HG03103 (cell line): ENCODE measurements around the gene PHYHIPL.
"Not testable (repeated sequence)": the region's sequence is repeated elsewhere in the genome, so short reads cannot be mapped to it uniquely, and the experiment has no call there.

Experiments used
- ATAC-seq: cut with Tn5 transposase; IDR thresholded peaks from one replicate; pipeline ENCODE4 v1.9.1; 2021; ENCODE audit warnings: low read depth; ENCODE audit not compliant: unreplicated experiment

Gene PHYHIPL

GRCh38 chr10:59181668-59182067, 5.2 kb downstream of the PHYHIPL start:
- ATAC-seq: peak; percentile 76

DNA sequence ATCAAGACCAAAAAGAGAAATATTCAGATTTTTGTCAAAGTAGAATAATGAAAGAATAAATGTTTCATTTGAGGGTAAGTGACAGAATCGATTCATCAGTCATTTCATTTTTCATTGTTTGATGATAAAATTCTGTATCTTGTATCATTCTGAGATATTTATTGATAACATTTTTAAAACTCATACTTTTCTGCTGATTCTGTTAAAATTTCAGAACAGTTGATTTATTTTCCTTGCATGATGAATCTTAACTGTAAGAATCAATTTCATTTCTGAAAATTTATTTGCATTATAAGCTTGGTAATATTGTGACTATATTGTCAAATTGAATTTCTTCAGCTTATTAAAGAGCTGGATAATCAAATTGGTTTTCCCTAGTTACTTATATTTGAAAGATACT, 13.9 kb downstream of the PHYHIPL start:
- ATAC-seq: no peak

GRCh38 chr10:59206204-59206720, 29.8 kb downstream of the PHYHIPL start:
- no peak for ATAC-seq

DNA sequence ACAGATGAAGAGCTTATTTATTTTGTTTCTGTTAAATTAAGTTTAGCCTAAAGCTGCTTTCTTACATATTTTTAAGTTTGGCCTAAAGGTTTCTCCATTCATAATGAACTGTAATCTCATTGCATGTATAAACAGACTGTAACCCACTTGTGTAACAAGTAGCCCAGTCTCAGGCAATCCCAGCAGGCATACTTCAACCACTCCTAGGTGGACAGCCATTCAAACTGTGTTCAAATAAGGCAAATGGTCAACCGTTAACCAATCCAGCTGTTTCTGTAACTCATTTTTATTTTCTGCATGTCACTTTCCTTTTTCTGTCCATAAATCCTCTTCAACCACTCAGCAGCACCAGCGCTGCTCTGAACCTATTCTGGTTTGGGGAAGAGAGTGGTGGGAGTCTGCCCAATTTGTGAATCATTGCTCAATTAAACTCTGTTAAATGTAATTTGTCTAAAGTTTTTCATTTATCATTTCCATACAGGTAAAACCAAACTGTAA, 35.9 kb downstream of the PHYHIPL start:
- ATAC-seq: no peak

- ATAC-seq: no peak
Measured at GRCh38 chr10:59214160-59214559, 37.7 kb downstream of the PHYHIPL start.

GRCh38 chr10:59216178-59216869, 39.9 kb downstream of the PHYHIPL start:
- ATAC-seq: no peak

- ATAC-seq: no peak
Measured at GRCh38 chr10:59222788-59223187, 46.3 kb downstream of the PHYHIPL start.

DNA sequence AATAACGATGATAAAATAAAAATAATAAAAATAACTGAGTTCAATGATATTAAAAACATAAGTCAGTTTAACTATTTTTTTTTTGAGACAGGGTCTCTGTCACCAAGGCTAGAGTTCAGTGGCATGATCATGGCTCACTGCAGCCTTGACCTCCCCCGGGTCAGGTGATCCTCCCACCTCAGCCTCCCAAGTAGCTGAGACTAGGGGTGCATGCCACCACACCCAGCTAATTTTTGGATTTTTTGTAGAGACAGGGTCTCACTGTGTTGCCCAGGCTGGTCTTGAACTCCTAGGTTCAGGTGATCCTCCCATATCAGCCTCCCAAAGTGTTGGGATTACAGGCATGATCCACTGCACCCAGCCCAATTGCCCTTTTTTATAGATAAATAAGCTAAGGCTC, 47.2 kb downstream of the PHYHIPL start:
- ATAC-seq: not testable (repeated sequence)

DNA sequence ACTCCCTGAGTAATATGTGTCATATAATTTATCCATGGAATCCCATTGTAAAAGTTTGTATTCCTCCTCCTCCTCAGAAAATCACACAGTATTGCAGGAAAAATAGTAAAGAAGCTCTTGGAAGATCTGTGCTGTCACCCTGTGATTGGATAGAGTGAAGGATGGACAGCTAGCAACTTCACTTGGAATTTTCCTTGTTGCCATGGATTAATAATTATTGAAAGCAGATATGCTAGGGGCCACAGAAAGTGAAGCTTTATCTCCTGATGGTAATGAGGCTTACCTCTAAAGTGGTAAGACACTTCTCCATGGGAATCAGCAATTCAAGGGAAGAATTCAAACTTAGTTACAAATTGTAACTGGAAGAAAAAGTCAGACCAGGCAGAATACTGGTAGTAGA, 48.8 kb downstream of the PHYHIPL start:
- ATAC-seq: no peak

GRCh38 chr10:59227136-59227673, 50.8 kb downstream of the PHYHIPL start:
- no peak for ATAC-seq

GRCh38 chr10:59229441-59229840, 53.0 kb downstream of the PHYHIPL start:
- no peak for ATAC-seq

GRCh38 chr10:59234194-59234593, 57.8 kb downstream of the PHYHIPL start:
- ATAC-seq: no peak

GRCh38 chr10:59234816-59235429, 58.5 kb downstream of the PHYHIPL start:
- ATAC-seq: no peak

DNA sequence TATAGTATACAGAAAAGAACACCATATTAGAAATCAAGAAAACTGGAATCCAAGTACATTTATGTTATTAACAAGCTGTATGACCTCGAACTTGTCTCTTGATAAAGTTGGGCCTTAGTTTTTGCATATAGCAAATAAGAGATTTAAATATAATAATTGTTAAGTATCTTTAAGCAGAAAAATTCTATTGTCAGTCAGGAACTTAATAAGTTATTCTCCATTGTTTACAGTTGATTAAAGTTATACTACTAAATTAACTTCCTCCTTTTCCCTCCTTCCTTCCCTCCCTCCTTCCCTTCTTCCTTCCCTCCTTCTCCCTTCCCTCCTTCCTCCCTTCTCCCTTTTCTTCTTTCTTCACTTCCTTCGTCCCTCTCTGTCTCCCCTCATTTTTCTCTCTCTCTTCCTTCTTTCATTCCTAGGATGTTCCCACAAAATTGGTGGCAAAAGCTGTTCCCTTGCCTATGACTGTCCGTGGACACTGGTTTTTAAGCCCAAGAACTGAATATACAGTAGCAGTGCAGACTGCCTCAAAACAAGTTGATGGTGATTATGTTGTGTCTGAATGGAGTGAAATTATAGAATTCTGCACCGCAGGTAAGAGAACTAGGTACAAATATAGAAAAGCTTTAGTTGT, 59.7 kb downstream of the PHYHIPL start:
- no peak for ATAC-seq

DNA sequence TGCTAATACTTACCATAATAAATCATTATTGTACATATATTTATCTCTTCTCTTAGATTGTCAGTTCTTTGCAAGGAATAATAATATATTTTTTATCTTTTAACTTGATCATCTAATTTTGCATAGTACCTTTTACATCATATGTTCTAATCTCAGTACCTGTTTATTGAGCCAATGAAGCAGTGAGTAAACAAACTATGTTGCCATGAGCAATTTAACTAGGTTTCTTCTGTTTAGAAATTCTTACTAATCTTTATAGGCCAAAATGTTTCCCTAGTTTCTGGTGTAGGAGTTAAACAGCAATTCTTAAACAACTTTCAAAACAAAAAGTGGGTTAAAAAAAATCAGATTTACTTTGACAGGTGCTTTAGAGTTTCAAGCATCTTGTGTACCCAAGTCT, 61.3 kb downstream of the PHYHIPL start:
- no peak for ATAC-seq

DNA sequence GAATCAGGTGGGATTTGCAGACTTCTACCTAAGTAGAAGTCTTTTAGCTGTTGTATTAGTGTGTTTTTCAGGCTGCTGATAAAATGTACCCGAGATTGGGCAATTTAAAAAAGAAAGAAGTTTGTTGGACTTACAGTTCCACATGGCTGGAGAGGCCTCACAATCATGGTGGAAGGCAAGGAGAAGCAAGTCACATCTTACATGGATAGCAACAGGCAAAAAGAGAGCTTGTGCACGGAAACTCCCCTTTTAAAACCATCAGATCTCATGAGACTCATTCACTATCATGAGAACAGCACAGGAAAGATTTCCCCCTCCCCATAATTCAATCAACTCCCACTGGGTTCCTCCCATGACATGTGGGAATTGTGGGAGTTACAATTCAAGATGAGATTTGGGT, 62.7 kb downstream of the PHYHIPL start:
- not testable (repeated sequence) for ATAC-seq

DNA sequence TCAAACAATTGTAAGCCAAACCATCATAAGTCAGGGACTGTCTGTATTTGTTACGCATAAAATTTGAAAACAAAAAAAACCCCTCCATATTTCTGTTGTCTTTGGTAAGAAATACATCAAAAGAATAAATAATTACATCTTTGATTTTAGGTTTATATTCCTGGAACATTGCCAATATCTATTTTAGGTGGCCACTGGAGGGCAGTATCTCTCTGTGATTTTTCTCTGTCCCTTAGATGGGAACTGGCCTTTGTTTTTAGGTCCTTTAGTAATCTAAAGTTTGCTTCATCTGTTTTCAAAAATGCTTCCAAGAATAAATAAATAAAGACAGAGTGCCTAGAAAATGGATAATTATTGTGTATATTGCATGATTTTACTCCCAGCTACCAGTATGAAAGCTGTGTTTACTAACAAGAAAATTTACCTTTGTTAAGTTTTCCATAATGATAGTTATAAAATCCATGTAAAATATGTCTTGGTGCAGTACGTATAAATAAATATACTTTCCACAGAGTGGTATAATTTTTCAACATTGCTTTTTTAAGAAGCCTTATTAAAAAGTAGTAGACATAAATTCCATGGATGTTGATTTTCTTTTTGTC, 64.2 kb downstream of the PHYHIPL start:
- no peak for ATAC-seq

GRCh38 chr10:59242057-59242456, 65.6 kb downstream of the PHYHIPL start:
- ATAC-seq: no peak

DNA sequence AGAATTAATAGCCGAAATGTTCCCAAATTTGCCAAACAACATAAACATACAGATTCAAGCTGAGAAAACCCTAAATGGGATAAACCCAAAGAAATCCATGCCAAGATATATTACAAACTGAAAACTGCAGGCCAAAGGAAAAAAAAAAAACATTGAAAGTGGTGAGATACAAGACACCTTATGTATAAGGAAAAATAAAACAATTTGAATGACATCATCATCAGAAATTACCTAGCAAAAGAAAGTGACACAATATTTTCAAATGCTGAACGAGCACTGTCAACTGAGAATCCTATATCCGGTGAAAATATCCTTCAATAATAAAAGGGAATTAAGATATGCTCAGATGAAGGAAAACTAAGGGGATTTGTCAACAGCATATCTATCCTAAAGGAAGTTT, 66.5 kb downstream of the PHYHIPL start:
- ATAC-seq: no peak

- no peak for ATAC-seq
Measured at GRCh38 chr10:59243611-59244195, 67.3 kb downstream of the PHYHIPL start.

GRCh38 chr10:59244871-59245270, 68.4 kb downstream of the PHYHIPL start:
- no peak for ATAC-seq
